Measurements from ENCODE around the gene PHYKPL. TPM values are rescaled to one million over a fixed set of nuclear protein-coding genes. Genes with fewer than 3 reads are reported as not detected.
"Not testable (repeated sequence)": the region's sequence is repeated elsewhere in the genome, so short reads cannot be mapped to it uniquely, and the experiment has no call there.

Gene PHYKPL
- total RNA-seq, 8 experiments from 2014 or later = 7.9 to 141 (median 19.7) TPM

GRCh38 chr5:178234750-178235587 lies 2.4 kb upstream of the PHYKPL start:
- ATAC-seq (replicated peaks in 6 of 8) = peak in 3 of 8 experiments; percentile 0 to 10 (median 3)
- peaks cover 21 to 22% of the 10 kb centered on the region in 2 donors for H3K4me1 ChIP-seq (replicated peaks in 1 of 2)
- H3K4me3 ChIP-seq = no peak overlapping the region
- in situ Hi-C loops (cut with MboI; ENCODE audit: low pct_unique_long_range_greater_than_20kb in 2 of 9, low sequenced_read_pairs in 9 of 9, unreplicated experiment in 9 of 9) = no loop called here
- 0 to 80% (median 16%) methylated on average over 1 to 7 of the region's 12 CpGs; no CpG with 5 or more reads in 1 of the 10 experiments for WGBS, 10 experiments
- H3K27ac ChIP-seq = no peak overlapping the region

- Histone ChIP-seq H3K4me1 (replicated peaks in 1 of 2) (peaks cover 21 to 22% of the 10 kb centered on the region in 2 donors), H3K4me3 (no peak overlapping the region), H3K27ac (no peak overlapping the region)
- no peak for ATAC-seq (replicated peaks in 6 of 8)
- in situ Hi-C loops (cut with MboI; ENCODE audit: low pct_unique_long_range_greater_than_20kb in 2 of 9, low sequenced_read_pairs in 9 of 9, unreplicated experiment in 9 of 9) = no loop called here
- 67 to 100% (median 100%) methylated on average over 1 to 2 of the region's 7 CpGs; no CpG with 5 or more reads in 4 of the 10 experiments for WGBS, 10 experiments
Measured at GRCh38 chr5:178234121-178234749, 1.6 kb upstream of the PHYKPL start.

DNA sequence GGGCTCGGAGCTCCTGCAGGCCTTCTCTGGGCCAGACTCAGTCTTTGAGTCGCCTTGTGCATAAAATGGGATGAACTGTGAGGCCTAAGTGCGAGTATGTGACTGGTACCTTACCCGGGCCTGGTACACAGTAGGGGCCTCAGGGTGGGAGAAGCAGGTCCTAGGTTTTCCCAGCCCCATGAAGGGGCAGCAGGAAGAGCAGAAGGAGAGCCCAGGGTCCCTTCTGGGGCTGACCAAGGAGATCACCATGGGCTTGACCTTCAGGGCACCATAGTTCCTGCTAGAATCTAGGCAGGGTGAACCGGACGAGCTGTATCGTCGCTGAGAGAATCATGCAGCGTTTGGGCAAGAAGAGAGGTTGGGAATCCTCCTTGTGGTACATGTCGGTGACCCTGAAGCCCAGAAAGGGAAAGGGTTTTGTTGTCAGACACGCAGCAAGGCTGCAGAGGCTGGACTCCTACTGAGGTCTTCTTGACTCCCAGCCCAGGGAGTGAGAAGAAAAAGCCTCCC lies 373 bp upstream of the PHYKPL start:
- WGBS, 10 experiments = 50 to 100% (median 90%) methylated on average over 1 to 7 of the region's 11 CpGs; no CpG with 5 or more reads in 3 of the 10 experiments

DNA sequence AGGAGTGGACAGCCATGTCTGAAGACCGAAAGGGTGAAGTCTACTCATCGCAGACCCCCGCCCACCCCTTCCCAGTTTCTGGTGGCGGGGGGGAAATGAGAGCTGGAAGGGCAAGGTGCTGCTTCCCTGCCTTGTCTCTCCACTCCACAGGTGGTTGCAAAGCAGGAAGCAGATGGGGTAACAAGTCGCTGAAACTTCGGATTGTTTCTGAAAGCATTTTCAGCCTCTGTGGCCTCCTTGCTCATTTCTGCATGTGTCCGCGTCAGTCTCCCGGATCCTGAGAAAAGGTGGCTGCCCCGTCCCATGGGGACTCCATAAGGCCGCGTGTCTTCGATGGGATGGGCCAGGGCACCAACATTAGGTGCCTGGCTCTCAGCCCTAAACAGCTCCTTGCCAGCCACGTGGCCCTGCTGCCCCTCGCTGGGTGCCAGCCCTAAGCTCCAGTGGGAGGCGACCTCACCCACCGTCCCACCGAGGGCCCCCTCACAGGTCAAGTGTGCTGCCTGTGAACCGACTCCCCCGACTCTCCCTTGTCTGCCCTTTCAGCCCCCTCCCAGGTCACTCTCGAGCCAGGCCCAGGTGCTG lies 971 bp downstream of the PHYKPL start:
- Histone ChIP-seq H3K4me3 (peak overlapping the region; percentile 48 to 80 (median 68)), H3K4me1 (replicated peaks in 1 of 2) (peaks cover 21 to 22% of the 10 kb centered on the region in 2 donors), H3K27ac (peak overlapping the region; percentile 89 to 93)
- in situ Hi-C loops (cut with MboI; ENCODE audit: low pct_unique_long_range_greater_than_20kb in 2 of 9, low sequenced_read_pairs in 9 of 9, unreplicated experiment in 9 of 9) = no loop called here
- 0 to 59% (median 26%) methylated on average over 1 to 15 of the region's 21 CpGs; no CpG with 5 or more reads in 5 of the 10 experiments for WGBS, 10 experiments
- ATAC-seq (replicated peaks in 6 of 8) = peak in 2 of 8 experiments; percentile 0 to 2

More for the DNA sequence above, 373 bp upstream of the PHYKPL start:
- H3K4me3 ChIP-seq = peak overlapping the region; percentile 48 to 80 (median 68)
- H3K27ac ChIP-seq = peak overlapping the region; percentile 89 to 93
- no peak for ATAC-seq (replicated peaks in 6 of 8)
- H3K4me1 ChIP-seq (replicated peaks in 1 of 2) = peaks cover 21 to 22% of the 10 kb centered on the region in 2 donors
- in situ Hi-C loops (cut with MboI; ENCODE audit: low pct_unique_long_range_greater_than_20kb in 2 of 9, low sequenced_read_pairs in 9 of 9, unreplicated experiment in 9 of 9) = no loop called here

GRCh38 chr5:178230879-178231538 lies 1.6 kb downstream of the PHYKPL start:
- ATAC-seq (replicated peaks in 6 of 8) = peak in 4 of 8 experiments; percentile 3 to 22 (median 8)
- Histone ChIP-seq H3K4me1 (replicated peaks in 1 of 2) (peaks cover 21 to 22% of the 10 kb centered on the region in 2 donors), H3K27ac (peak overlapping the region; percentile 32 to 89), H3K4me3 (peak overlapping the region; percentile 48 to 80 (median 68))
- in situ Hi-C loops (cut with MboI; ENCODE audit: low pct_unique_long_range_greater_than_20kb in 2 of 9, low sequenced_read_pairs in 9 of 9, unreplicated experiment in 9 of 9) = no loop called here
- 0 to 78% (median 67%) methylated on average over 2 to 5 of the region's 9 CpGs; no CpG with 5 or more reads in 5 of the 10 experiments for WGBS, 10 experiments

GRCh38 chr5:178229861-178230260 lies 2.7 kb downstream of the PHYKPL start:
- ATAC-seq (replicated peaks in 6 of 8) = no peak
- peaks cover 21 to 22% of the 10 kb centered on the region in 2 donors for H3K4me1 ChIP-seq (replicated peaks in 1 of 2)
- in situ Hi-C loops (cut with MboI; ENCODE audit: low pct_unique_long_range_greater_than_20kb in 2 of 9, low sequenced_read_pairs in 9 of 9, unreplicated experiment in 9 of 9) = no loop called here
- no peak overlapping the region for H3K4me3 ChIP-seq
- no peak overlapping the region for H3K27ac ChIP-seq
- 80 to 100% (median 92%) methylated on average over 1 to 7 of the region's 10 CpGs; no CpG with 5 or more reads in 4 of the 10 experiments for WGBS, 10 experiments

GRCh38 chr5:178229111-178229510 lies 3.5 kb downstream of the PHYKPL start:
- peaks cover 21 to 24% of the 10 kb centered on the region in 2 donors for H3K4me1 ChIP-seq (replicated peaks in 1 of 2)
- 73 to 100% (median 98%) methylated on average over 2 to 13 of the region's 13 CpGs; no CpG with 5 or more reads in 5 of the 10 experiments for WGBS, 10 experiments
- H3K4me3 ChIP-seq; H3K27ac ChIP-seq; ATAC-seq (replicated peaks in 6 of 8); in situ Hi-C loops (cut with MboI; ENCODE audit: low pct_unique_long_range_greater_than_20kb in 2 of 9, low sequenced_read_pairs in 9 of 9, unreplicated experiment in 9 of 9): not testable (repeated sequence)

DNA sequence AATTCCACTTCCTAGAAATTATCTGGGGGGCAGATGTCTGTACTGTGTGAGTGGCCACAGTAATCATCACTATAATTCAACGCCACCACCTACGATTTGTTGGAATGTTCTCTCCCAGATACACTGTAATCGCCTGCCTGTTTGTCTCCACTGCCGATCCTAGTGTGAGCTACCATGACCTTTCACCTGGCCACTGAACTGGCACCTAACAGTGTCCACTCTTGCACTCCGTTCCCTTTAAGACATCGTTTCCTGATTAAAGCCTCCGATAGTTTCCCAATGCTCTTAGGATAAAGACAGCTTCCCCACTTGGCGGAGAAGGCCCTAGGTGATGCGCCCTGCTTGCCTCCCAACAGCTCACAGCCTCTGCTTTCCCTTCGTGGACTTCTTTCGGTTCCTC lies 4.0 kb downstream of the PHYKPL start:
- no peak overlapping the region for H3K4me3 ChIP-seq
- in situ Hi-C loops (cut with MboI; ENCODE audit: low pct_unique_long_range_greater_than_20kb in 2 of 9, low sequenced_read_pairs in 9 of 9, unreplicated experiment in 9 of 9) = no loop called here
- H3K4me1 ChIP-seq (replicated peaks in 1 of 2) = peaks cover 21 to 24% of the 10 kb centered on the region in 2 donors
- H3K27ac ChIP-seq = no peak overlapping the region
- 90 to 100% (median 100%) methylated on average over 2 to 9 of the region's 11 CpGs; no CpG with 5 or more reads in 2 of the 10 experiments for WGBS, 10 experiments
- no peak for ATAC-seq (replicated peaks in 6 of 8)

DNA sequence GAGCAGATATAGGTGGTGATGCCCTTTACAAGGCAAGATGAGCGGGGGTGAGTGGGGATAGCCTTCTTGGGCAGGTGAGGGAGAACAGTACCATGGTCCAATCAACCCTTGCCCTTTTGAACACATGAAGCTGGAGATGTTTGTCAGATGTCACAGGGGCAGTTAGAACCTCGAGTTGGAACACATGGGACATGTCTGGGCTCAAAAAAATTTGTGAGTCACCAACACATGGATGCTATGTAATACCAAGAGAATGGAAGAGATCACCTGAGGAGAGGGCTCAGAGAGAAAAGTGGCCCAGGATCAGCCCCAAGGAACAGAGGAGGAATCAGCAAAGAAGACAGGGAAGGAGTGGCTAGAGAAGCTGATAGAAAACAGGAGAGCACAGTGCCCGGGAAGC lies 4.7 kb downstream of the PHYKPL start:
- no peak overlapping the region for H3K27ac ChIP-seq
- H3K4me3 ChIP-seq = no peak overlapping the region
- WGBS, 10 experiments = 0 to 100% (median 83%) methylated on average over 1 to 3 of the region's 3 CpGs; no CpG with 5 or more reads in 1 of the 10 experiments
- ATAC-seq (replicated peaks in 6 of 8) = no peak
- in situ Hi-C loops (cut with MboI; ENCODE audit: low pct_unique_long_range_greater_than_20kb in 2 of 9, low sequenced_read_pairs in 9 of 9, unreplicated experiment in 9 of 9) = no loop called here
- peaks cover 16 to 18% of the 10 kb centered on the region in 2 donors for H3K4me1 ChIP-seq (replicated peaks in 1 of 2)

- 80 to 100% (median 87%) methylated on average over 1 to 3 of the region's 4 CpGs; no CpG with 5 or more reads in 3 of the 10 experiments for WGBS, 10 experiments
- Histone ChIP-seq H3K4me3 (no peak overlapping the region), H3K4me1 (replicated peaks in 1 of 2) (peaks cover 13 to 16% of the 10 kb centered on the region in 2 donors), H3K27ac (no peak overlapping the region)
- in situ Hi-C loops (cut with MboI; ENCODE audit: low pct_unique_long_range_greater_than_20kb in 2 of 9, low sequenced_read_pairs in 9 of 9, unreplicated experiment in 9 of 9) = no loop called here
- no peak for ATAC-seq (replicated peaks in 6 of 8)
Measured at GRCh38 chr5:178227138-178227659, 5.4 kb downstream of the PHYKPL start.

DNA sequence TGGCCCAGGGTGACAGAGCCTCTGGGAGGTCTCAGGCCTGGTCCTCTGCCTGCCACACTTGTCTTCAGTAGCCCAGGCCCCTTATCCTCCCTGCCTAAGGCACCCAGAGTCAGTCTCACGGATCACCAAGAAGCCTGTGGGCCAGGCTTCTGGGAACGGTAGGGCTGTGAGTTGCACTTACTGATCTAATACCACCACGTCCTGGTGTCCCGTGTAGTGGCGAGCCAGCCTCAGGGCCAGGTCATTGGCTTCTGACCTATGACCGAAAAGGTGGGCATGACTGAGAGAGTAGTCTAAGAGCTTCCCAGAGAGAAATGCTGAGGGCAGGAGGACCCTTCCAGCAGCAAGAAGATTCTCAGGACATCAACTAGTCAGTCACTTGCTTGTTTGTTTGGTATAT lies 7.4 kb downstream of the PHYKPL start:
- H3K4me1 ChIP-seq (replicated peaks in 1 of 2) = peaks cover 0 to 2% of the 10 kb centered on the region in 2 donors
- H3K4me3 ChIP-seq = no peak overlapping the region
- no peak for ATAC-seq (replicated peaks in 6 of 8)
- H3K27ac ChIP-seq = no peak overlapping the region
- WGBS, 10 experiments = 93 to 100% (median 100%) methylated on average over 1 to 6 of the region's 6 CpGs; no CpG with 5 or more reads in 5 of the 10 experiments
- in situ Hi-C loops (cut with MboI; ENCODE audit: low pct_unique_long_range_greater_than_20kb in 2 of 9, low sequenced_read_pairs in 9 of 9, unreplicated experiment in 9 of 9) = no loop called here

GRCh38 chr5:178224403-178224802 lies 8.2 kb downstream of the PHYKPL start:
- no peak overlapping the region for H3K4me3 ChIP-seq
- WGBS, 10 experiments = 100% methylated on average over 1 of the region's 17 CpGs; no CpG with 5 or more reads in 9 of the 10 experiments
- H3K27ac ChIP-seq = no peak overlapping the region
- peak in 2 of 8 experiments; percentile 21 for ATAC-seq (replicated peaks in 6 of 8)
- in situ Hi-C loops (cut with MboI; ENCODE audit: low pct_unique_long_range_greater_than_20kb in 2 of 9, low sequenced_read_pairs in 9 of 9, unreplicated experiment in 9 of 9) = no loop called here
- peaks cover 0 to 2% of the 10 kb centered on the region in 2 donors for H3K4me1 ChIP-seq (replicated peaks in 1 of 2)

Data from motor neuron (in vitro differentiated cells).